ENCODE results near the gene CCDC85B. TPM values are rescaled to one million over a fixed set of nuclear protein-coding genes. Genes with fewer than 3 reads are reported as not detected.

CCDC85B gene
- total and polyA plus RNA-seq, 2 of the 8 experiments (the other 6 are each of a cell fraction or from before 2014, with no cell fraction given) = 19.8 to 30.8 TPM

- TF ChIP-seq RBBP5 (IDR thresholded peaks at IDR 0.05; ENCODE audit: borderline replicate concordance, low read depth, low read length) = 0 out of 2 replicates have a peak, but pooled peaks have one; percentile 9
- no peak for TF ChIP-seq TEAD4 (IDR thresholded peaks at IDR 0.05; ENCODE audit: low read depth, low read length)
- TF ChIP-seq CTBP2 (IDR thresholded peaks at IDR 0.05; ENCODE audit: borderline replicate concordance, insufficient read depth, insufficient read length, low read length) = no peak
- no peak for TF ChIP-seq RAD21 (IDR thresholded peaks at IDR 0.05 in 1 of 2, conservative IDR thresholded peaks at IDR 0.05 in 1 of 2; ENCODE audit: low read depth in 2 of 2, low read length in 2 of 2)
- TF ChIP-seq BCL11A (IDR thresholded peaks at IDR 0.05; ENCODE audit: low read depth in 2 of 2, low read length in 2 of 2) = no peak
- TF ChIP-seq JUND (IDR thresholded peaks at IDR 0.05; ENCODE audit: low read length) = no peak
- peak in 1 of 2 experiments; percentile 43 for TF ChIP-seq POLR2A (IDR thresholded peaks at IDR 0.05; ENCODE audit: control extremely low read depth in 1 of 2, low read depth in 2 of 2, low read length in 2 of 2)
- TF ChIP-seq TAF1 (IDR thresholded peaks at IDR 0.05; ENCODE audit: low read depth, low read length) = peak; percentile 52; the same call in 1 of the 2 replicates
- no peak for TF ChIP-seq SRF (IDR thresholded peaks at IDR 0.05; ENCODE audit: low read depth, low read length)
- no peak for TF ChIP-seq FOSL1 (IDR thresholded peaks at IDR 0.05; ENCODE audit: insufficient read depth, low read depth, low read length)
- no peak for TF ChIP-seq RNF2 (IDR thresholded peaks at IDR 0.05; ENCODE audit: borderline replicate concordance, low read depth, low read length, missing control alignments, poor library complexity, severe bottlenecking)
- TF ChIP-seq MAX (IDR thresholded peaks at IDR 0.05) = 0 out of 2 replicates have a peak, but pooled peaks have one; percentile 12
- no peak for TF ChIP-seq KDM5A (IDR thresholded peaks at IDR 0.05; ENCODE audit: low read length)
- no peak for TF ChIP-seq CTCF (IDR thresholded peaks at IDR 0.05; ENCODE audit: control extremely low read depth in 1 of 3, insufficient read depth in 1 of 3, low read depth in 1 of 3, low read length in 3 of 3)
- TF ChIP-seq CREB1 (IDR thresholded peaks at IDR 0.05) = no peak
- TF ChIP-seq POLR2AphosphoS5 (IDR thresholded peaks at IDR 0.05; ENCODE audit: low read depth, low read length) = no peak
- TF ChIP-seq HDAC6 (IDR thresholded peaks at IDR 0.05; ENCODE audit: low read depth, low read length) = no peak
- TF ChIP-seq PHF8 (conservative IDR thresholded peaks at IDR 0.05; ENCODE audit: low read depth, low read length) = peak; percentile 84
- TF ChIP-seq SP4 (IDR thresholded peaks at IDR 0.05; ENCODE audit: low read length) = no peak
- TF ChIP-seq BACH1 (IDR thresholded peaks at IDR 0.05; ENCODE audit: low read length) = no peak
- peak; percentile 86; the same call in 1 of the 2 replicates for TF ChIP-seq YY1 (IDR thresholded peaks at IDR 0.05; ENCODE audit: low read depth, low read length)
Measured at GRCh38 chr11:65918211-65919140, 28.0 kb downstream of the CCDC85B start, which contains the start of gene C11orf68 (continued).

All from H1 (cell line).